K562 (cell line): ENCODE data around the gene RAPGEF5. TPM values are rescaled to one million over a fixed set of nuclear protein-coding genes. Genes with fewer than 3 reads are reported as not detected.

Experiments used
- ARID2 ChIP-seq: fragments of 450-650 bp; IDR thresholded peaks from 2 replicates; pipeline ENCODE4 v1.6.1; 2017; ENCODE audit warnings: antibody characterized with exemption, mild to moderate bottlenecking
- CTCFL ChIP-seq: IDR thresholded peaks from 2 replicates; pipeline ENCODE4 v1.6.1; 2011; ENCODE audit warnings: borderline replicate concordance, low read depth, mild to moderate bottlenecking, moderate library complexity, low read length; ENCODE audit not compliant: insufficient read depth, poor library complexity, severe bottlenecking
- E2F6 ChIP-seq, 2 experiments: IDR thresholded peaks; 2 replicates each; pipeline ENCODE4 v1.6.1; 2011; ENCODE audit warnings: borderline replicate concordance in 1 of 2, control low read depth in 1 of 2, low read depth in 1 of 2, low read length in 1 of 2, mild to moderate bottlenecking in 1 of 2, mixed read lengths in 1 of 2, moderate library complexity in 1 of 2; ENCODE audit not compliant: insufficient read depth in 1 of 2, insufficient read length in 1 of 2, poor library complexity in 1 of 2, severe bottlenecking in 1 of 2; ENCODE audit errors: extremely low read depth in 1 of 2
- KAT8 ChIP-seq: fragments of 450-650 bp; IDR thresholded peaks from 2 replicates; pipeline ENCODE4 v1.6.1; 2016; ENCODE audit warnings: low read depth, mild to moderate bottlenecking
- MCM3 ChIP-seq: fragments of 450-650 bp; IDR thresholded peaks from 2 replicates; pipeline ENCODE4 v1.6.1; 2016
- TBP ChIP-seq: optimal IDR thresholded peaks from 2 replicates; pipeline ENCODE3; 2011; ENCODE audit warnings: low read depth, low read length, improper control_type of control experiment
- polyA plus RNA-seq, 8 experiments: library from polyadenylated mRNA; depleted of rRNA in 4 of 8; stranded (reverse) in 5 of 8; unstranded in 3 of 8; fragments of >200 nt; fragmentation: Nextera tagmentation in 2 of 8; fragmentation: Illumina TruSeq in 1 of 8; extraction: Ambion mirVana in 2 of 8; extraction: Trizol in 1 of 8; gene quantifications; 2 replicates each; pipeline versions ENCODE4 v1.2.1 to v1.2.3, GENCODE V29; 2011 to 2014; ENCODE audit warnings: inconsistent platforms in 1 of 8, missing spikeins in 1 of 8
- total RNA-seq, 7 experiments: library from RNA; depleted of rRNA in 6 of 7; stranded (reverse); fragments of >200 nt in 6 of 7; fragmentation: Illumina TruSeq in 2 of 7; extraction: Trizol in 2 of 7; gene quantifications; 2 replicates each; pipeline versions ENCODE4 v1.2.1 to v1.2.3, GENCODE V29; 2011 to 2021; ENCODE audit warnings: low replicate concordance in 1 of 7

Gene RAPGEF5
- total and polyA plus RNA-seq, 9 of the 15 experiments (the other 6 are each of a cell fraction or from before 2014, with no cell fraction given) = 0.39 to 2.0 (median 1.1) TPM

GRCh38 chr7:22195397-22196172, 161.4 kb downstream of the RAPGEF5 start (continued):
- TF ChIP-seq CTCFL (no peak), ARID2 (no peak), KAT8 (no peak), TBP (no peak), MCM3 (no peak), E2F6 (IDR thresholded peaks at IDR 0.05; ENCODE audit: borderline replicate concordance in 1 of 2, extremely low read depth in 1 of 2, insufficient read depth in 1 of 2, insufficient read length in 1 of 2, low read depth in 1 of 2, low read length in 1 of 2, poor library complexity in 1 of 2, severe bottlenecking in 1 of 2) (no peak)
